WTC11 (cell line): ENCODE measurements around the gene FURIN. TPM values are rescaled to one million over a fixed set of nuclear protein-coding genes. Genes with fewer than 3 reads are reported as not detected.

ENCODE experiments used
- ATAC-seq: fragments of 200-7000 bp; cut with Tn5 transposase; 2 replicates; pipeline ENCODE4 v1.10.0; 2021; ENCODE audit warnings: mild to moderate bottlenecking, moderate library complexity
- CTCF ChIA-PET: fragments of 300-600 bp; sonication (Branson Sonifier 250); formaldehyde crosslinking; loops from one replicate; lab custom pipeline; 2021; ENCODE audit warnings: antibody characterized with exemption; lab: Charles Lee
- POLR2A ChIA-PET: fragments of 350-600 bp; sonication (Branson Sonifier 250); formaldehyde crosslinking; loops from one replicate; lab custom pipeline; 2021; ENCODE audit warnings: antibody characterized with exemption; lab: Charles Lee
- DNase-seq: peaks from one replicate; pipeline ENCODE4 v3.0.0; 2021; ENCODE audit warnings: low spot score
- H3K27ac Mint-ChIP-seq: 2 replicates; pipeline ENCODE4 v1.8.0; 2021; ENCODE audit warnings: mixed read lengths
- H3K27me3 Mint-ChIP-seq: 2 replicates; pipeline ENCODE4 v1.8.0; 2021; ENCODE audit warnings: low read depth, mild to moderate bottlenecking, moderate library complexity, mixed read lengths
- H3K36me3 Mint-ChIP-seq: 2 replicates; pipeline ENCODE4 v1.8.0; 2021; ENCODE audit warnings: mixed read lengths
- H3K4me1 Mint-ChIP-seq: 2 replicates; pipeline ENCODE4 v1.8.0; 2022; ENCODE audit warnings: mixed read lengths
- H3K4me3 Mint-ChIP-seq: 2 replicates; pipeline ENCODE4 v1.8.0; 2021; ENCODE audit warnings: mild to moderate bottlenecking, moderate library complexity, mixed read lengths
- H3K9me3 Mint-ChIP-seq: 2 replicates; pipeline ENCODE4 v1.8.0; 2021; ENCODE audit warnings: mixed read lengths
- AR ChIP-seq: fragments of 250-450 bp; sonication (Bioruptor Pico); IDR thresholded peaks from 2 replicates; pipeline ENCODE4 v1.9.0; 2021; ENCODE audit warnings: mild to moderate bottlenecking
- ATF6 ChIP-seq: sonication (generic); formaldehyde crosslinking; IDR thresholded peaks from 2 replicates; pipeline ENCODE4 v1.8.1; 2023; ENCODE audit warnings: mild to moderate bottlenecking, missing genetic modification reagents
- CREM ChIP-seq: sonication (generic); formaldehyde crosslinking; IDR thresholded peaks from 2 replicates; pipeline ENCODE4 v1.8.1; 2022; ENCODE audit warnings: mild to moderate bottlenecking, missing genetic modification reagents, moderate library complexity
- ETV6 ChIP-seq: sonication (generic); formaldehyde crosslinking; IDR thresholded peaks from 2 replicates; pipeline ENCODE4 v1.8.1; 2022; ENCODE audit warnings: mild to moderate bottlenecking, missing genetic modification reagents
- FOXP1 ChIP-seq: sonication (generic); formaldehyde crosslinking; IDR thresholded peaks from 2 replicates; pipeline ENCODE4 v1.8.0; 2022; ENCODE audit warnings: missing genetic modification reagents, mild to moderate bottlenecking, moderate library complexity, borderline replicate concordance
- KAT7 ChIP-seq: sonication (generic); formaldehyde crosslinking; IDR thresholded peaks from 2 replicates; pipeline ENCODE4 v1.8.1; 2023; ENCODE audit warnings: missing genetic modification reagents, mild to moderate bottlenecking, borderline replicate concordance
- MYBL2 ChIP-seq: sonication (generic); formaldehyde crosslinking; IDR thresholded peaks from 2 replicates; pipeline ENCODE4 v1.8.1; 2023; ENCODE audit warnings: mild to moderate bottlenecking, moderate library complexity, missing genetic modification reagents
- NFE2L1 ChIP-seq: sonication (generic); formaldehyde crosslinking; IDR thresholded peaks from 2 replicates; pipeline ENCODE4 v1.8.1; 2023; ENCODE audit warnings: missing genetic modification reagents
- NR3C1 ChIP-seq: sonication (generic); formaldehyde crosslinking; conservative IDR thresholded peaks from 2 replicates; pipeline ENCODE4 v1.8.1; 2023; ENCODE audit warnings: low read depth, mild to moderate bottlenecking, missing genetic modification reagents
- ZBTB21 ChIP-seq: sonication (generic); formaldehyde crosslinking; IDR thresholded peaks from 2 replicates; pipeline ENCODE4 v1.8.1; 2023; ENCODE audit warnings: mild to moderate bottlenecking, missing genetic modification reagents, borderline replicate concordance
- ZNF121 ChIP-seq: sonication (generic); formaldehyde crosslinking; IDR thresholded peaks from 2 replicates; pipeline ENCODE4 v1.8.0; 2023; ENCODE audit warnings: missing genetic modification reagents
- ZNF396 ChIP-seq: fragments of 250-450 bp; sonication (Bioruptor Pico); IDR thresholded peaks from 2 replicates; pipeline ENCODE4 v1.8.0; 2021; ENCODE audit warnings: mild to moderate bottlenecking, moderate library complexity, borderline replicate concordance
- total RNA-seq: library from RNA; stranded (reverse); gene quantifications from 3 replicates; pipeline ENCODE4 v1.2.3, GENCODE V29; 2021

FURIN gene
- total RNA-seq, 1 experiment from 2014 or later: 46.3 TPM

- DNase-seq (peak; percentile 56), ATAC-seq (peak; percentile 10)
- Mint-ChIP-seq H3K27ac (peak overlapping the region; percentile 84), H3K36me3 (peaks cover 7% of the 10 kb centered on the region; the same call in 1 of the 2 replicates), H3K4me3 (peak overlapping the region; percentile 63), H3K4me1 (peaks cover 60% of the 10 kb centered on the region), H3K27me3 (no peaks in the 10 kb centered on the region), H3K9me3 (no peaks in the 10 kb centered on the region)
- TF ChIP-seq KAT7 (CRISPR knock-in tag) (0 out of 2 replicates have a peak, but pooled peaks have one; percentile 21), ETV6 (0 out of 2 replicates have a peak, but pooled peaks have one; percentile 17), AR (no peak)
- ChIA-PET POLR2A (interaction anchor here (1.3 to 4.6 kb wide), 2 partner anchors 12 to 32 kb away, joined by 4 to 22 read pairs; no protein-coding TSS in a partner anchor), CTCF (interaction anchor here (0.6 to 4.9 kb wide), 8 partner anchors 12 to 229 kb away, joined by 3 to 27 read pairs (median 4); partner anchors contain the start of gene HDDC3)
These were observed 3.5 kb downstream of the FURIN start for GRCh38 chr15:90871716-90872485.

- H3K36me3 Mint-ChIP-seq: peaks cover 13% of the 10 kb centered on the region; the same call in 1 of the 2 replicates
- peak overlapping the region; percentile 84 for H3K27ac Mint-ChIP-seq
- CTCF ChIA-PET: interaction anchor here (2.0 to 2.6 kb wide), 2 partner anchors 54 to 60 kb away, joined by 9 to 14 read pairs; partner anchors contain the start of gene HDDC3
- peak overlapping the region; percentile 63 for H3K4me3 Mint-ChIP-seq
- ATAC-seq (no peak), DNase-seq (no peak)
- POLR2A ChIA-PET: no interaction called here
- peaks cover 58% of the 10 kb centered on the region for H3K4me1 Mint-ChIP-seq
- H3K27me3 Mint-ChIP-seq: no peaks in the 10 kb centered on the region
- no peak for TF ChIP-seq ZNF121 (CRISPR knock-in tag)
- TF ChIP-seq MYBL2: no peak
- TF ChIP-seq ZBTB21 (CRISPR knock-in tag): no peak
- TF ChIP-seq NR3C1: no peak
- no peak for TF ChIP-seq ATF6 (CRISPR knock-in tag)
- TF ChIP-seq NFE2L1 (CRISPR knock-in tag): no peak
- no peaks in the 10 kb centered on the region for H3K9me3 Mint-ChIP-seq
These were observed 4.2 kb downstream of the FURIN start for GRCh38 chr15:90872486-90873184.

- Mint-ChIP-seq H3K27ac (peak overlapping the region; percentile 71; the same call in 1 of the 2 replicates), H3K9me3 (no peaks in the 10 kb centered on the region), H3K4me3 (no peak overlapping the region), H3K36me3 (peaks cover 22% of the 10 kb centered on the region; the same call in 1 of the 2 replicates), H3K27me3 (no peaks in the 10 kb centered on the region), H3K4me1 (peaks cover 49% of the 10 kb centered on the region)
- ATAC-seq (no peak), DNase-seq (no peak)
- CTCF ChIA-PET: interaction anchor here (0.8 to 2.6 kb wide), 6 partner anchors 12 to 160 kb away, joined by 3 to 14 read pairs (median 4); partner anchors contain the start of genes FES and HDDC3
- POLR2A ChIA-PET: no interaction called here
- TF ChIP-seq ZNF396 (CRISPR knock-in tag): no peak
- no peak for TF ChIP-seq FOXP1
- no peak for TF ChIP-seq ATF6 (CRISPR knock-in tag)
- TF ChIP-seq CREM (CRISPR knock-in tag): no peak
These were observed 5.2 kb downstream of the FURIN start for GRCh38 chr15:90873488-90873997.
